Measurements from ENCODE around the gene BFSP1. TPM values are rescaled to one million over a fixed set of nuclear protein-coding genes. Genes with fewer than 3 reads are reported as not detected.

BFSP1 gene
- total RNA-seq, 4 donors from 2014 or later = 0.33 to 1.1 (median 0.64) TPM

DNA sequence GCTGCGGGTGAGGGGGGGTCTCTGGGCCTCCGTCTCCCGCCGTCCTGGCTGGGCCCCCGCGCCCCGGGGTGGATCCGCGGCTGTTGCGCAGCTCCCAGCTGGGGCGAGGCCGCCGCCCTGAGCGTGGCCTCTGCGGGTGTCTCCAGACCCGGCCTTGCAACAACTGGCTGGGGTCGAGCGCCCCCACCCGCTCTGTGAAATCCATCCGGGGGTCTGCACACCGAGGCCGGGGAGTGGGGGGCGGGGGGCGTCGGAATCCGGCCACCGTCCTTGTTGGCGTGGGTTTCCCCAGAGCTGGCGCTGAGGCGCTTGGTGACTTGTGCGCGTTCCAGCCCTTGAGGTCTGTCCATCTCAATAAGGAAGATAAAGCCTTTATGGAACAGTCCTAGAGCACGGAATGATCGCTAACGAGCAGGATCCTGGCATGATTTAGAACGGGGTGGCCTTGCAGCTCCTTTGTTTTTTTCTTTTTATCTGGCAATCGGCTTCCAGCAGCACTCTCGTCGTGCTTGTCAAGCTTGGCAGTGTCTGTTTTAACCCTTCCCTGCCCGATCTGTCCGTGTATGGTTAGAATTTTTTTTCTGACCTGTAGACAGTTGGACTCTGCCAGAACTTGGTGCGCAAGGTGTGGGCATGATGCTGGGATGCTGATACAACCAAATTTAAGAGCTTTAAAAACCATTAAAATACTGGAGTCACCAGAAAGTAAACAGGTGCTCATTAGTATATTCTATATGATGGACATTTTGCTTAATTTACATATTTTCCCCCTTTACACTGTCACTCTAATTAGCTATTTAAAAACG is 39.4 kb upstream of the BFSP1 start:
- TF ChIP-seq, protein P1, sequence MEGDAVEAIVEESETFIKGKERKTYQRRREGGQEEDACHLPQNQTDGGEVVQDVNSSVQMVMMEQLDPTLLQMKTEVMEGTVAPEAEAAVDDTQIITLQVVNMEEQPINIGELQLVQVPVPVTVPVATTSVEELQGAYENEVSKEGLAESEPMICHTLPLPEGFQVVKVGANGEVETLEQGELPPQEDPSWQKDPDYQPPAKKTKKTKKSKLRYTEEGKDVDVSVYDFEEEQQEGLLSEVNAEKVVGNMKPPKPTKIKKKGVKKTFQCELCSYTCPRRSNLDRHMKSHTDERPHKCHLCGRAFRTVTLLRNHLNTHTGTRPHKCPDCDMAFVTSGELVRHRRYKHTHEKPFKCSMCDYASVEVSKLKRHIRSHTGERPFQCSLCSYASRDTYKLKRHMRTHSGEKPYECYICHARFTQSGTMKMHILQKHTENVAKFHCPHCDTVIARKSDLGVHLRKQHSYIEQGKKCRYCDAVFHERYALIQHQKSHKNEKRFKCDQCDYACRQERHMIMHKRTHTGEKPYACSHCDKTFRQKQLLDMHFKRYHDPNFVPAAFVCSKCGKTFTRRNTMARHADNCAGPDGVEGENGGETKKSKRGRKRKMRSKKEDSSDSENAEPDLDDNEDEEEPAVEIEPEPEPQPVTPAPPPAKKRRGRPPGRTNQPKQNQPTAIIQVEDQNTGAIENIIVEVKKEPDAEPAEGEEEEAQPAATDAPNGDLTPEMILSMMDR (IDR thresholded peaks at IDR 0.05; ENCODE audit: low read depth) = no peak

DNA sequence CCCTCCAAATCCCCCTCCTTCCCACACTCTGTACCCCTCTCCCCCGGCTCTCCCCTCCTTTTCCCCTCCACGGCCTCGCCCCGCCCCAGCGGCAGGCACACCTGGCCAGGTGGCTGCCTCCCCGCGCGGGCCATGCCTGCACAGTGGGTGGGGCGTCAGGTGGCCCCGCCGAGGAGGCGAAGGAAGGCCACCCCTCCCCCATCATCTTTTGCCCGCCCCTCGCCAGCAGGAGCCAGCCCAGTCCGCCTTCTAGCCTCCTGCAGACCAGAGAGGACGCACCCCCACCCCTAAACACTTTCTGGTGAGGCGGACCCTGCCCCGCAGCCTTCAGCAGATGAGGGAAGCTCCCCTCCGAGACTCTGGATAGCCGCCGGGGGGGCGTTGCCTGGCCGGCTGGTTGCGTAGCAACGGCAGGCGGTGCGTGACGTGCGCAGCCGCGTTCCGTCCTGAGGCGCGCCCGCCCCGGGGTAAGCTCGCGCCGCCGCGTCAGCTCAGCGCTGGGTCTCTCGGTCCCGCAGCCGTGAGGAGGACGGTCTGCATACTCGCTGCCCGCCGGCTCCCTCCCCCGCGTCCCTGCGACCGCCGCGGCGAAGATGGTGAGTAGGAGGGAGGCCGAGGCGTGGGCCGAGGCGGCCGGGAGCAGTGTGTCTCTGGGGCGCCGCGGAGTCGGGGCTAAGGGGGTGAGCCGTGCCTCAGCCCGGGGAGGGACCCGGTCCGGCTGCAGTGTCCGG is 38.6 kb upstream of the BFSP1 start, which contains the start of gene DSTN:
Gene DSTN, plus strand, starts transcription at position 460 of the 731 bp plus-strand sequence. Its CDS starts 134 bp downstream, at position 594.
- TF ChIP-seq, protein P1 (IDR thresholded peaks at IDR 0.05; ENCODE audit: low read depth) = no peak

DNA sequence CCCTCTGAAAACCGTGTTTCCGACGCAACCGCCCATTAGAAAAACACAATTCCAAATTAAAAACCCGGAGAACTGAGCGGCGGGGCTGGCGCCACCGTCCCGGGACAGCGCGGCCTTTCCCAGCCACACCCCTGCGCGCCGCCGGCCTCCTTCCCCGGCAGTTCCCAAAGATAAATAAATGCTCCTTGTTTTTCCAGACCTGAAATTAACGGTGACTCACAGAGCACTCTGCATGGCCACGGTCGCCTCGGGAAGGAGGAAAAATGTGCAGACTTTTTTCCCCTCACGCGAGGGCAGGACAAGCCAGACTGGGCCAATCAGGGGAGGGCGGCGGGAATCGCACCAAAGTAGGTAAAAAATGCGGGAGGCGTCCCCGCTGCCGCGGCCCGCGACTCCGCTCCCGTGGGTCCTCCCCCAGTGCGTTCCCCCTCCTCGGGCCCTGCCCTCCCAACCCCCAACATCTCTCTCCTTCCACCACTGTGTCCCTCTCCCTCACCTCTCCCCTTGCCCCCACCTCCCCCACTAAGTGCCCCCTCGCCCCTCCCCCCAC is 37.9 kb upstream of the BFSP1 start:
- TF ChIP-seq, protein P1 (IDR thresholded peaks at IDR 0.05; ENCODE audit: low read depth) = no peak

DNA sequence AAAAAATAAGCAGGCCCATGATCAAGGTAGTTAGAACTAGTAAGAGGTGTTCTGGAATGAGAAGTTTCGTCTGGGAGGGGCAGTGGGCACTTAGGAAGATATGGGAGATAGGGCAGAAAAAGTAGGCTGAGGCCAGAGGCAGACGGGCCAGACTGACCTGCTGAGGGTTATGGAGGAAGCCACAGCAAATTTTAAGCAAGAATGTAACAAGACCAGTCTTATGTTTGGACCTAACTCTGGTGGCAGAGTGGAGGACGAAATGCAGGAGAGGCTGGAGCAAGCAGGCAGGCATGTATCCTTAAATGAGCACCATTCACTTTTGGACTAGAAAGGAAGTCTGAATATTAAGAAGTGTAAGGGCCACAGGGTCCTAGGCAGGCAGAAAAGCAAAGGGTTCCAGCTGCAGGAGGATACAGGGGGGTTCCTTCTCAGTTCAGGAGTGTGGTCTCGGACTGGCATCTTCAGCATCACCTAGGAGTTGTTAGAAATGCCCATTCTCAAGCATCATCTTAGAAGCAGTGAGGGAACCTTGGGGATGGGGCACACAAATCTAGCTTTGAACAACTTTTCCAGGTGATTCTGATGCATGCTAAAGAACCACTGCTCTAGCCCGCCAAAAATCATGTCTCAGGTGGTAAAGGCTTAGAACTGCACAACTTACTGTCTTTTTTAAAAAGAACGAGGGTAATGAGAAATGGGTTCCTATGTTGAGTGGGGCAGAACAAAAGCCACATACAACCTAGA is 37.0 kb upstream of the BFSP1 start:
- TF ChIP-seq, protein P1 (IDR thresholded peaks at IDR 0.05; ENCODE audit: low read depth) = no peak

DNA sequence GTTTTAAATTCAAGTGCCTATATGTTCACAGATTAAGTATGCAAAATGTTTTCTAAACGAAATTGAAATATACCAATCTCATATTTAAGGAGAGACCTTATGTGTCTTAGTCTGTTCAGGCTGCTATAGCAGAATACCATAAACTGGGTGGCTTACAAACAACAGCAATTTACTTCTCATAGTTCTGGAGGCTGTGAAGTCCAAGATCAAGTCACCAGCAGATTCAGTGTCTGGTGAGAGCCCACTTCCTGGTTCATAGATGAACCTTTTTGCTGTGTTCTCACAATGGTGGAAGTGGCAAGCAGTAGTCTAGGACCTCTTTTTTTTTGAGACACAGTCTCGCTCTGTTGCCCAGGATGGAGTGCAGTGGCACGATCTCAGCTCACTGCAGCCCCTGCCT is 35.2 kb upstream of the BFSP1 start:
- TF ChIP-seq, protein P1 (IDR thresholded peaks at IDR 0.05; ENCODE audit: low read depth) = no peak

DNA sequence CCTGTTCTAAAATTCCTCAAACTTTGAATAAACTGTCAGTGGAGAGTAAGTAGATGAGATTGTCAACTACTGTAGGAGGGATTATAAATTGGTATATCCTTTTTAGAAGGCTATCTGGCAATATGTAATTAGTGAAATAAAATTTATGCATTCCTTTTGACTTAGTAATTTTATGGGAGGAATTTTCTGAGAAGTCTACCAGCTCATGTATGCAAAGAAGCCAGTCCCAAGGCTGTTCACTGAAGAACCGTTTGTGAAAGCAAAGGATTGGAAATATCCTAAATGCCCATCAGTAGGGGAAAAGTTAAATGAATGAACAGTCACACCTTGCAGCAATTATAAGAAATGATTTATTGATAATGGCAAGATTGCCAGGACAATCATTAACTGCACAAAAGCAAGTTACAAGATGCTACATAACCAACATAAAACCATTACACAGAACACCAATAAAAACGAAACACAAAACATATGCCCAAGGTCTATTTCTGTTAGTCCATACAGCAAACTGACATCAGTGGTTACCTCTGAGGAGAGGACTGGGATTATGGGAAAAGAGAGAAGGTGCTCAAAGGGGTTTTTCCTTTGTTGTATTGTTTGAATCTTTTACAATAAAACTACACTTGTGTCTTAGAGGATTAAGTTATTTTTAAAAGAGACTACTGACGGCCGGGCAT is 34.1 kb upstream of the BFSP1 start:
- TF ChIP-seq, protein P1 (IDR thresholded peaks at IDR 0.05; ENCODE audit: low read depth) = no peak

Measured in subcutaneous adipose tissue (tissue), 4 donors.